GM19328 (cell line): ENCODE data around the gene IFT88.
A peak's percentile ranks its signal among the peaks of the same experiment; 100 is the strongest.

Source experiments
- ATAC-seq: cut with Tn5 transposase; IDR thresholded peaks from one replicate; pipeline ENCODE4 v1.9.1; 2021; ENCODE audit warnings: mild to moderate bottlenecking, moderate library complexity; ENCODE audit not compliant: unreplicated experiment

The IFT88 gene

DNA sequence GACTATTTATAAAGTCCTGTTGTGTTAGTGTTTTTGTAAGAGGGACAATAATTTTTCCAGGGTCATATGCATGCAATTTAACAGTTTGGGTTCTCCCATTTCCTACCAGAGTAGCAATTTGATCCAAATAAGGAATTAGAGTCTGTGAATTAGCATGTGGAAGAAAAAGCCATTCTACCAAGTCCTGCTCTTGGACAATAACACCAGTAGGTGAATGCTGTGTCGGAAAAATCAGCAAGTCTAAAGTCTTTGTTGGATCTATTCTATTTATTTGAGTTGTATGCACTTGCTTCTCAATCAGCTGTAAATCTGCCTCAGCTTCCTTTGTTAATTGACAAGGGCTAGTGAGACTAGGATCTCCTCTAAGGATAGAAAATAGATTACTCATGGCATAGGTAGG is 115.1 kb downstream of the IFT88 start:
- ATAC-seq, result no peak

- no peak for ATAC-seq
Observed at GRCh38 chr13:20684041-20684440, 117.1 kb downstream of the IFT88 start.

GRCh38 chr13:20684546-20684945 is 117.6 kb downstream of the IFT88 start:
- no peak for ATAC-seq

DNA sequence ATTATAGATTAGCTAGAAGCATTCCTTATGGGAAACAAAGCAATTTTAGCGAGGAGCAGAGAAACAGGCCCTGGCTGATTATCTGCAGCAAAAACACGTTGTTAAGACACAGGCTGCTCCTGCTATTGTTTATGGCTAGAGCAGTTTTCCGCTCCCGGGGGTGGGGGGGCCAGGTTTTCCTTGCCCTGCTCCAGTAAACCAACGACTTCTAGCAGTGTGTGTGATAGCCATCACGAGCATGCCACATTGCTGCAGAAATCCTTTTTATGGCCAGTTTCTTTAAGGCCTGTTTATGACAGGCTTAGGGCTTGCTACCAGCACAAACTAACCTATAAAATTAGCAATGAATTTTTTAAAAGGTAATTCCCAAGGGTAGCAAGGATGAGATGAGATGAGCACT is 118.1 kb downstream of the IFT88 start:
- no peak for ATAC-seq

- ATAC-seq, result no peak
Observed at GRCh38 chr13:20686167-20686566, 119.2 kb downstream of the IFT88 start.

GRCh38 chr13:20686863-20687579 is 120.1 kb downstream of the IFT88 start:
- no peak for ATAC-seq

DNA sequence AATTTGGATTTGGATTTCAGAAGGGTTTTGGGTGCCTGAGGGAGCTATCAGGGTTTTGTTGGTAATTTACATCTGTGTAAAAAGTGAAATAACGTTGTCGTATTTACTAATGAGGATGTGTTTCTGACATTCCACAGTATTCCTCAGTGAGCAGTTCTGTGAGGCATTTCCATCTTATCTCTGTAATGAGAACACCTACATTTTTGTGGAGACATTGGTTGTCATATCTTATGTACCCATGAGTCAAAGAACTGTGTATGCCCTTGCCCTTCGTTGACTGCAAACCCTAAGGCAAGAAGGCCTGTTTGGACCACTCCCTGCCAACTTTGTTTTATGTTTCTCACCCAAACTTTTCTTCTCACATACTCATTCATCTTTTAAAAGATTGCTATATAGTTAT is 122.3 kb downstream of the IFT88 start:
- ATAC-seq, result no peak

DNA sequence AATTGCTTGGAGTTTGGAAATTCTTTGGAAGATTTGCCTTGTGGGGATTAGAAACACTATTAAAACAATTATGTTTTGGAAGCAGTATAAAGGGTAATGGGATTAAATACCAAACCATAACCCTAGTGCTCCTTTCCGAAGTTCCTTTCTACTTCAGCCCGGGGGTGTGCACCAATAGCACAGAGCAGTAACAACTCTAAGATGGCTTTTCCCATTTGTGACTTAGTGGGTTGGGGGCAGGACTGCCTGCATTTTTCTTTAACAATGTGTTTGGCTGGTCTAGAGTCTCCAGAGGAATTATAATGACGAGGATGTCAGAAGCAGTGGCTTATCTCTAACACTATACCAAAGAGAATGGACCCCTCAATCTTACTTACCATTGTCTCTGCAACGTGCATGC is 124.7 kb downstream of the IFT88 start:
- no peak for ATAC-seq

DNA sequence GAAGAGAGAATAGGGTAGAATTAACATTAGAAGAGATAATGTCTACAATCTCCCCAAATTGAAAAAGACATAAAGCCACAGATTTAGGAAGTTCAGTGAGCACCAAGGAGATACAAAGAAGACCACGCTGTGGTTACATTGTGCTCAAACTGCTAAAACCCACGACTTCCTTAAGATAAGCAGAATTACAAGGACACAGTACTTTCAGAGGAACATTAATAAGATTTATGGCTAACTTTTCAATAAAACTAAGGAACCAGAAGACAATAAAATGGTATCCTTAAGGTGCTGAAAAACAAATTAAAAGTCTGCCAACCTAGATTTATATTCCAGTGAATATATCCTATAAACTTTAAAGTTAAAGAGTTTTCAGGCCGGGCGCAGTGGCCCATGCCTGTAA is 129.1 kb downstream of the IFT88 start:
- no peak for ATAC-seq

GRCh38 chr13:20699715-20700114 is 132.8 kb downstream of the IFT88 start:
- ATAC-seq, result no peak

DNA sequence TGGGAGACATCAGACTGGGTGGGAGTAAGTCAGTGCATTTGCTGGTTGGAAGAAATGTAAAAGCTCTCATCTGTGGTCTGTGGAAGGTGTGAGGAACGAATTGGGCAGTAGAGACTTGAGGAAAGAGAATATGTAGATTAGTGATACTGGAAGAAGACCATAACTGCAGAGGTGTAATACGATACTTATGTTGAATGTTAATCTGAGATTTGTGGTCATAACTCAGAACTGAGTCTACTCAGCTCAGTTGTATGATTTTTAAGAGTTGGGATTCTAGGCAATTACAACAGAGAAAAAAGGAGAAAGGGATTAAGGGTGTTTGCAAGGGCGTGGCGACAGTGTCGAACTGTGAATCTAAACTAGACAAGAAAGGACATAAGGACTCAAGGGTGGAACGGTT is 133.3 kb downstream of the IFT88 start:
- no peak for ATAC-seq

DNA sequence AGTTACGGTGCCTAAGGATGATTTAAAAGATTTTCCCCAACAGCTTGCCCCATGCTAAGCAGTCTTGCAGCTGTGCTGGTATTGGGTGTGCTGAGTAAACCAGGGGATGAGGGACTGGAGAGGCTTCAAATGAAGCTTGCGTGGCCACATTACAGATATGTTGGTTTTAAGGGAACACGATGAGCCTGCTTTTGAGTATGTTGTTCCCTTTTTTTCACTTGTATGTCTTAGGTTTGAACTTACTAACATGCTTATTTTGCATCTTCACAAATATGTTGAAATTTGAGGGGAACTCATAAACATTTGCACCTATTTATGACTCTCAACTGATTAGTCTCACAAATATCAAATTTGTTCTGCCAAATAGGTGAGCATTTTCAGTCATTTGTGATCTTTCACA is 134.5 kb downstream of the IFT88 start:
- no peak for ATAC-seq

DNA sequence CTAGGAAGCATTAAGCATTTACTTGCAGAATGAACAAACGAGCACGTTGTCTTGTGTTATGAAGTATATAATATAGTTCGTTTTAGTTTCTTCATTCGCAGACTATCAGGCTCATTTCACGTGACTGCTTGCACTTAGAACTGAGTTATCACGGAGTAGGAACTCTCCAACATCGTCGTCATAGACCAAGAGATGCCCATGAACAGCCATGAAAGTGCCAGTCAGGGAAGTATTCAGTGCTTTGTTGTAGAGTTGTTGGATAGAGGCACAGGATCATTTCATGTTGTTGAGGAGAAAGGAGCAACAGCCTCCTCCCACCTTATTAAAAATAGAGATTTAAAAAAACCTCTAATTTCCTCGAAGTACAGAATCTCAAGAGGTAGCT is 135.6 kb downstream of the IFT88 start:
- ATAC-seq, result no peak

DNA sequence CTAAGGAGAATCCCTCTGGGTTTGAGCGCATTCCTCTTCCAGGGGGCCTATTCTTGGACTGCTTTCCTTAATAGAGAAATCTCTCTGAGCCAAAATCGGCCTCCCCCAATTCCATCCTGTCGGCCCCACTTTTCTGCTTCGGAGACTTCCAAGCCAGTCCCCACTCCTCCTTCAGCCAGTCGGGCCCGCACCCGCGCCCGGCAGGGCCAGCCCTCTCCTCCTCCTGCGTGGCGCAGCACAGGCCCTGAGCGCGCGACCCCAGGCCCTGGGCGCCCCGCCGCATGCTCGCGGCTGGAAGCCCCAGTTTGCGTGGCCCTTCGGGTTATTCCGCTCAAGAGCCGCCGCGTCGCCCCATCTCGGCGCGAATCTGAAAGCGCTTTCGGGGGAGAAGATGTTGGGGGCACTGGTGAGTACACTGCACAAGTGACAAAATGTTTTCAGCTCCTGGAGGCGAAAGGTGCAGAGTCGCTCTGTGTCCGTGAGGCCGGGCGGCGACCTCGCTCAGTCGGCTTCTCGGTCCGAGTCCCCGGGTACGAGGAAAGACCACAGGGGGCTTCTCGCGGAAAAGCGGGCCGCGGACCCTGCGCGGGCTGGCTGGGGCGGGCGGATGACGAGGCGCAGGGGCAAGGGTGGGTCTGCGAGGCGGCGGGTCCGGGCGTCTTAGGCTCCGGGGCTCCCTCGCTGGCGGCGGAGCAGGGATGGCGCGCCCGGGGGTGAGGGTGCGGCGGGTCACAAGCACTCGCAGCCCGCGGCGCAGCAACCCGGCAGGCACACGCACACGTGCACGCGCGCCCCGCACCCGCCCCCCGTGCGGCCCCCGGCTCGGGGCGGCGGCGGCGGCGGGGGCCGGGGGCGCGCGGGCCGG is 136.2 kb downstream of the IFT88 start, which contains the start of gene IL17D:
Gene IL17D, plus strand, starts transcription at position 785 of the 865 bp plus-strand sequence. CDS start 303 bp downstream, outside the sequence.
- peak; percentile 29 for ATAC-seq

DNA sequence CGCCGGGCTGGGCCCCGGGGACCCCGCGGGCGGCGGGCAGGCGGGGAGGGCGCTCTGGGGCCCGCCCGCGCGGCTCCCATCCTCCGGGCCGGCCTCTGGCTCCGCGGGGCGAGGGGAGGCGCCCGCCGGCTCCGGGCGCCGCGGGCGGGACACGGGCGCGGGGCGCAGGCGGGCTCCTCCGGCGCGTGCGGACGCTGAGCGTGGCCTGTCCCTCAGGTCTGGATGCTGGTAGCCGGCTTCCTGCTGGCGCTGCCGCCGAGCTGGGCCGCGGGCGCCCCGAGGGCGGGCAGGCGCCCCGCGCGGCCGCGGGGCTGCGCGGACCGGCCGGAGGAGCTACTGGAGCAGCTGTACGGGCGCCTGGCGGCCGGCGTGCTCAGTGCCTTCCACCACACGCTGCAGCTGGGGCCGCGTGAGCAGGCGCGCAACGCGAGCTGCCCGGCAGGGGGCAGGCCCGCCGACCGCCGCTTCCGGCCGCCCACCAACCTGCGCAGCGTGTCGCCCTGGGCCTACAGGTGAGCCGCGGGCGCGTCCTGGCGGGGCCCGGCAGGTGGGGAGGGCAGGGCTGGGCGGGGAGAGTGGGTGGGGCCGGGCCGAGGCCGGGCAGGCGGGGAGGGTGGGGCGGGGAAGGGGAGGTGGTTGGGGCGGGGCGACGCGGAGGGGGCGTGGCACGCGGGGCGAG is 137.0 kb downstream of the IFT88 start:
- peak; percentile 88 for ATAC-seq

DNA sequence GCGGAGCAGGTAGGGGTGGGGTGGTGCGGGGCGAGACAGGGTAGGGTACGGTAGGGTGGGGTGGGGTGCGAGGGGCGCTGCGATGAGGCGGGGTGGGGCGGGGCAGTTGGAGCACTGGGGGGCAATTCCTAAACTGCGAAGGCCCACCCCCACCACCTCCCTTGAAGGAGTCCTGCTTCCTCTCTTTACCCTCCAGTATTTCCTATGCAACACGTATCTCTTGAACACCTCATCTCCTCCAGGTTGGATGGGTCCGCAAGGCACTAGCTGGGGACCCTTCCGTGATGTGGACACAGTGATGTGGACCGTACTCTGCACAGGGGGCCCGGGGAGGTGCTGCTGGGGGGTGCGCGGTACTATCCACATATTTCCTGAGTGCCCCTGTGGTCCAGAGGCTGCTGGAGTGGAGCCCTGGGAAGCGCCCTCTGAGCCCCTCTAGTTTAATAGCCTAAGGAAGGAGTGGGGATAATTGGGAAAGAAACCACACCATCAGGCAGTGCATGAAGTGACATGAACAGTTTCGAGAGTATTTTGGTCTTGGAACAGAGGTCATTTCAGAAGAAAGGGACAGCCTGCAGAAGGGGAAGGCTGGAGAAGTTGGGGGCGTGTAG is 137.6 kb downstream of the IFT88 start:
- ATAC-seq, result no peak

DNA sequence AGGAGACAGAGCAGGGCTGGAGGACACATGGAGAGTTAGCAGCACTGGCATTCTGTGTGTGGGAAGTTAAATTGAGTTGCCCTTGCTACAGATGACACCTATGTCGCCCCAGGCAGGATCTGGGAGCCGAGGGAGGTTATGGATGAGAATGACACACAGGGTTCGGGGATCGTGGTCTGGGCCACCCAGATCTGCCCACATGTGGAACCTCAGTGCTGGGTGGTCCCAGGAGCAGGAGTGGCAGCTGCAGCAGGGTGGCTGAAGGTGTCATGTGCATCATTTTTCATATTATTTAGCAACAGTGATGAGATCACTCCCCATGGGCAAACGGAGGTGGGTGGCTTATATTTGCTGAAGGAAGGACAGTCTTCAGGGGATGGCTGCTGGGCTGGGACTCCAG is 139.7 kb downstream of the IFT88 start:
- ATAC-seq, result no peak

GRCh38 chr13:20708216-20708615 is 141.3 kb downstream of the IFT88 start:
- no peak for ATAC-seq

DNA sequence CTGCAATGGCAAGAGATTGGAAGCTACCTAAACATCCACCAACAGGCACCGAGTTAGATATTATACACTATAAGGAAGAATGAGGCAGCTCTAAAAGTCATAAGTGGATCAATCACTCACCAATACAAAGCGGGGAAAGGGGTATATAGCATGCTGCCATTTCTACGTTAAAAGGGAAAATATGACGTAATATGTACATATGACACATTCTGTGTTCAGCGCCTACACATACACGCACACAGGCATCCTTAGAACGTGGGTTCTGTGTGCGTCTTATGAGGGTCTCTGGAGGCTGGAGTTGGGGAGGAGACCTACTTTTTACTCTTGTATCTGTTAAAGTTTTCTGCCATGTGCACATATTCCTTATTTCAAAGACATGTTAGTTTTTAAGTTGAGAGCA is 142.4 kb downstream of the IFT88 start:
- no peak for ATAC-seq

DNA sequence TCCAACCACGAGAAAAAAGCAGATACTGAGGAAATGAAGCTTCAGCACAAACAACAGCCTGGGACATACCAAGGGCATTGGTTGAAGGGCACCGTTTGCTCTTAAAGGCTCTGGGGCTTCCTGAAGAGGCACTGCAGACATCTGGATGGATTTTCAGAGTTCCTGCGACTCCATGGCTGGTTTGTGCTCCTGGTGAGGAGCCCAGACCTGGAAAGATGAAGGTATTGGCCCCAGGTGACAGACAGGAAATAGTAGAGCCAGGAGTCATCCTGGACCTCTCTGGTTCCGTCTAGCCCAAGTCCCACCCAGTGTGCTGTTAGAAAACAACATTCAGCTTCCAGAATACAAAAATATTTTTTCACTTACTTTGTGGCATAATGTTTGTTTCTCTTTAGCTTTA is 142.8 kb downstream of the IFT88 start:
- ATAC-seq, result no peak
